ENCODE measurements around the gene MLN.

Gene MLN

GRCh38 chr6:33788694-33789549, 14.9 kb downstream of the MLN start, which contains the start of gene LEMD2:
Gene LEMD2 (minus strand): TSS chr6:33789130. CDS start chr6:33789116, 14 bp downstream.
- peak; percentile 90 for DNase-seq (ENCODE audit: low read depth)

GRCh38 chr6:33787954-33788693, 15.7 kb downstream of the MLN start:
- DNase-seq (ENCODE audit: low read depth): peak; percentile 45

GRCh38 chr6:33787346-33787953, 16.4 kb downstream of the MLN start:
- DNase-seq (ENCODE audit: low read depth): no peak

GRCh38 chr6:33786736-33787135, 17.1 kb downstream of the MLN start:
- DNase-seq (ENCODE audit: low read depth): no peak

GRCh38 chr6:33785778-33786177, 18.0 kb downstream of the MLN start:
- DNase-seq (ENCODE audit: low read depth): no peak

GRCh38 chr6:33784787-33785186, 19.0 kb downstream of the MLN start:
- DNase-seq (ENCODE audit: low read depth): no peak

- no peak for DNase-seq (ENCODE audit: low read depth)
These were observed 19.9 kb downstream of the MLN start for GRCh38 chr6:33783781-33784520.

GRCh38 chr6:33782561-33782960, 21.2 kb downstream of the MLN start:
- DNase-seq (ENCODE audit: low read depth): no peak

- DNase-seq (ENCODE audit: low read depth): no peak
These were observed 22.4 kb downstream of the MLN start for GRCh38 chr6:33781131-33781975.

- no peak for DNase-seq (ENCODE audit: low read depth)
These were observed 23.9 kb downstream of the MLN start for GRCh38 chr6:33779895-33780294.

GRCh38 chr6:33779290-33779689, 24.5 kb downstream of the MLN start:
- DNase-seq (ENCODE audit: low read depth): no peak

GRCh38 chr6:33778444-33779121, 25.2 kb downstream of the MLN start:
- DNase-seq (ENCODE audit: low read depth): no peak

- DNase-seq (ENCODE audit: low read depth): no peak
These were observed 26.1 kb downstream of the MLN start for GRCh38 chr6:33777398-33778388.

- DNase-seq (ENCODE audit: low read depth): no peak
These were observed 27.0 kb downstream of the MLN start for GRCh38 chr6:33776764-33777163.

- DNase-seq (ENCODE audit: low read depth): no peak
These were observed 27.6 kb downstream of the MLN start for GRCh38 chr6:33776186-33776585.

- no peak for DNase-seq (ENCODE audit: low read depth)
These were observed 29.0 kb downstream of the MLN start for GRCh38 chr6:33774774-33775173.

- no peak for DNase-seq (ENCODE audit: low read depth)
These were observed 30.8 kb downstream of the MLN start for GRCh38 chr6:33772902-33773472.

GRCh38 chr6:33772082-33772830, 31.5 kb downstream of the MLN start:
- DNase-seq (ENCODE audit: low read depth): no peak

Data from stimulated activated CD8-positive, alpha-beta memory T cell treated with anti-CD3 and anti-CD28 coated beads, Interleukin-12 subunit alpha, Interleukin-12 subunit beta, amount 100 ng/mL, for 4 hours (primary cell).